ENCODE results near the gene THADA.
"Not testable (repeated sequence)": the region's sequence is repeated elsewhere in the genome, so short reads cannot be mapped to it uniquely, and the experiment has no call there.

- TF ChIP-seq CTCF (IDR thresholded peaks at IDR 0.05; ENCODE audit: low read length); EZH2 (IDR thresholded peaks at IDR 0.05; ENCODE audit: borderline replicate concordance, low read length): not testable (repeated sequence)
Observed at GRCh38 chr2:43636153-43636552, 40.3 kb upstream of the THADA start.
